Measurements from ENCODE around the gene PFDN2. TPM values are rescaled to one million over a fixed set of nuclear protein-coding genes. Genes with fewer than 3 reads are reported as not detected.

The PFDN2 gene
- total RNA-seq, 1 donor from 2014 or later: 2.4 TPM

GRCh38 chr1:161100556-161100955 is 17.3 kb downstream of the PFDN2 start:
- DNase-seq (ENCODE audit: low spot score): no peak

GRCh38 chr1:161099090-161099802 is 18.6 kb downstream of the PFDN2 start:
- DNase-seq (ENCODE audit: low spot score): no peak

GRCh38 chr1:161098210-161099068 is 19.4 kb downstream of the PFDN2 start, which contains the start of gene KLHDC9:
TSS of gene KLHDC9 (plus strand) at chr1:161098361. CDS start at chr1:161098536, 175 bp downstream.
- DNase-seq (ENCODE audit: low spot score): peak; percentile 83

- DNase-seq (ENCODE audit: low spot score): peak; percentile 94
Measured at GRCh38 chr1:161096530-161096929, 21.3 kb downstream of the PFDN2 start.

- DNase-seq (ENCODE audit: low spot score): no peak
Measured at GRCh38 chr1:161096015-161096414, 21.8 kb downstream of the PFDN2 start.

GRCh38 chr1:161095230-161095629 is 22.6 kb downstream of the PFDN2 start:
- no peak for DNase-seq (ENCODE audit: low spot score)

GRCh38 chr1:161094481-161094880 is 23.4 kb downstream of the PFDN2 start:
- DNase-seq (ENCODE audit: low spot score): no peak

GRCh38 chr1:161092621-161093028 is 25.2 kb downstream of the PFDN2 start:
- peak; percentile 71 for DNase-seq (ENCODE audit: low spot score)

GRCh38 chr1:161091796-161092507 is 25.9 kb downstream of the PFDN2 start:
- DNase-seq (ENCODE audit: low spot score): no peak

GRCh38 chr1:161091093-161091492 is 26.7 kb downstream of the PFDN2 start:
- DNase-seq (ENCODE audit: low spot score): no peak

GRCh38 chr1:161090617-161091016 is 27.2 kb downstream of the PFDN2 start:
- no peak for DNase-seq (ENCODE audit: low spot score)

- DNase-seq (ENCODE audit: low spot score): no peak
Measured at GRCh38 chr1:161089938-161090337, 27.9 kb downstream of the PFDN2 start.

GRCh38 chr1:161089251-161089924 is 28.4 kb downstream of the PFDN2 start, which contains the start of gene NECTIN4:
TSS of gene NECTIN4 (minus strand) at chr1:161089558. CDS start at chr1:161089296, 262 bp downstream.
- DNase-seq (ENCODE audit: low spot score): peak; percentile 55

- no peak for DNase-seq (ENCODE audit: low spot score)
Measured at GRCh38 chr1:161088587-161089110, 29.2 kb downstream of the PFDN2 start.

- DNase-seq (ENCODE audit: low spot score): no peak
Measured at GRCh38 chr1:161086457-161086856, 31.4 kb downstream of the PFDN2 start.

- DNase-seq (ENCODE audit: low spot score): peak; percentile 92
Measured at GRCh38 chr1:161085165-161085564, 32.7 kb downstream of the PFDN2 start.

- peak; percentile 75 for DNase-seq (ENCODE audit: low spot score)
Measured at GRCh38 chr1:161084597-161084988, 33.2 kb downstream of the PFDN2 start.

- DNase-seq (ENCODE audit: low spot score): peak; percentile 54
Measured at GRCh38 chr1:161083748-161084596, 33.9 kb downstream of the PFDN2 start.

- DNase-seq (ENCODE audit: low spot score): peak; percentile 84
Measured at GRCh38 chr1:161082996-161083747, 34.7 kb downstream of the PFDN2 start.

Data from umbilical cord (tissue), 2 donors.